ENCODE results near the gene ANKS1B.

DNA sequence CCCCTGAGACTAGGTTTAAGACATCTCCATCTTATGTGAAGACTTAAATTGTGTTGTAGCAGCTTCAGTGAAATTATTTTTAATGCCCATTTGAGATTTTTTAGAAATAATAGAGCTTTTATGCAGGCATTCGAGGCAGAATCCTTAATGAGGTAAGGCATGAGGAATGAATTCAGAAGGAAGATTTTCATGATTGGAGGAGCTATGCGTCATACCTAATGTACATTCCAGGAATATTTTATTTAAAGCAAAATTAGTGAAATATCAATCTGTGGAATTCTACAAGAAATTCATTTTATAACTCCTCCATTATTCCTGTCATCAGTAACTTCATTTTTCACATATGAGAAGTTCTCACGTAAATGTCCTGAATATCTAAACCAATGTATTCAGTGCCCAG is 373.1 kb downstream of the ANKS1B start:
- TF ChIP-seq CTCF (IDR thresholded peaks at IDR 0.05) (no peak), POLR2A (IDR thresholded peaks at IDR 0.05) (no peak)

Measured in Peyer's patch (tissue), 4 donors.